Neural progenitor cell (in vitro differentiated cells): ENCODE measurements around the gene CCDC149. TPM values are rescaled to one million over a fixed set of nuclear protein-coding genes. Genes with fewer than 3 reads are reported as not detected.

Experiments used
- DNase-seq: peaks from one replicate; pipeline ENCODE4 v3.0.0-alpha.2; 2016; ENCODE audit warnings: low spot score
- H2AFZ ChIP-seq: fragments of 200-600 bp; sonication (generic); replicated peaks from 2 replicates; pipeline ENCODE4 v1.6.1; 2016; ENCODE audit warnings: antibody characterized with exemption
- H3F3A ChIP-seq: fragments of 200-600 bp; sonication (generic); 2 replicates; pipeline ENCODE4 v1.6.1; 2016; ENCODE audit warnings: antibody characterized with exemption, low read depth
- H3K27ac ChIP-seq: fragments of 200-600 bp; sonication (generic); 2 replicates; pipeline ENCODE4 v1.5.1; 2016; ENCODE audit warnings: mild to moderate bottlenecking
- H3K27me3 ChIP-seq: fragments of 200-600 bp; sonication (generic); 2 replicates; pipeline ENCODE4 v1.6.1; 2016; ENCODE audit warnings: mild to moderate bottlenecking, moderate library complexity
- H3K36me3 ChIP-seq: fragments of 200-600 bp; sonication (generic); 2 replicates; pipeline ENCODE4 v1.5.1; 2016
- H3K4me1 ChIP-seq: fragments of 200-600 bp; sonication (generic); 2 replicates; pipeline ENCODE4 v1.6.1; 2016; ENCODE audit warnings: mixed run types
- H3K4me2 ChIP-seq: fragments of 200-600 bp; sonication (generic); 2 replicates; pipeline ENCODE4 v1.6.1; 2016
- H3K4me3 ChIP-seq: fragments of 200-600 bp; sonication (generic); 2 replicates; pipeline ENCODE4 v1.5.1; 2016
- H3K79me2 ChIP-seq: fragments of 200-600 bp; sonication (generic); 2 replicates; pipeline ENCODE4 v1.6.1; 2016; ENCODE audit warnings: low read depth
- H3K9ac ChIP-seq: fragments of 200-600 bp; sonication (generic); 2 replicates; pipeline ENCODE4 v1.6.1; 2016
- H3K9me3 ChIP-seq: fragments of 200-600 bp; sonication (generic); 2 replicates; pipeline ENCODE4 v1.5.1; 2016; ENCODE audit warnings: low read depth
- H4K20me1 ChIP-seq: fragments of 200-600 bp; sonication (generic); 2 replicates; pipeline ENCODE4 v1.6.1; 2016; ENCODE audit warnings: low read depth
- H3K27ac Mint-ChIP-seq: 3 replicates; pipeline ENCODE4 v1.8.0; 2021; ENCODE audit warnings: mixed read lengths
- H3K27me3 Mint-ChIP-seq: 2 replicates; pipeline ENCODE4 v1.8.0; 2022; ENCODE audit warnings: low read depth, mild to moderate bottlenecking, inconsistent platforms, moderate library complexity, mixed read lengths; ENCODE audit not compliant: insufficient read depth
- H3K36me3 Mint-ChIP-seq: 3 replicates; pipeline ENCODE4 v1.8.0; 2021; ENCODE audit warnings: mixed read lengths
- H3K4me1 Mint-ChIP-seq: 3 replicates; pipeline ENCODE4 v1.8.0; 2021; ENCODE audit warnings: mixed read lengths
- H3K4me3 Mint-ChIP-seq: 3 replicates; pipeline ENCODE4 v1.8.0; 2021; ENCODE audit warnings: mild to moderate bottlenecking, moderate library complexity, mixed read lengths
- H3K9me3 Mint-ChIP-seq: 3 replicates; pipeline ENCODE4 v1.8.0; 2020; ENCODE audit warnings: mixed read lengths
- EZH2 ChIP-seq: fragments of 200-600 bp; sonication (generic); IDR thresholded peaks from 2 replicates; pipeline ENCODE4 v1.6.1; 2017; ENCODE audit warnings: antibody characterized with exemption, mild to moderate bottlenecking, moderate library complexity
- EZH2phosphoT487 ChIP-seq: fragments of 200-600 bp; sonication (generic); IDR thresholded peaks from 2 replicates; pipeline ENCODE4 v1.6.1; 2017; ENCODE audit warnings: antibody characterized with exemption
- total RNA-seq: library from RNA; depleted of rRNA; stranded (reverse); fragments of >200 nt; gene quantifications from 2 replicates; pipeline ENCODE4 v1.2.3, GENCODE V29; 2015; ENCODE audit warnings: low replicate concordance
- TF ChIP-seq, protein P1 (sequence below): fragments of 200-600 bp; sonication (generic); IDR thresholded peaks from 2 replicates; pipeline ENCODE4 v1.5.1; 2017; ENCODE audit warnings: antibody characterized with exemption, mild to moderate bottlenecking

CCDC149 gene
- total RNA-seq, 1 donor from 2014 or later: 3.4 TPM

DNA sequence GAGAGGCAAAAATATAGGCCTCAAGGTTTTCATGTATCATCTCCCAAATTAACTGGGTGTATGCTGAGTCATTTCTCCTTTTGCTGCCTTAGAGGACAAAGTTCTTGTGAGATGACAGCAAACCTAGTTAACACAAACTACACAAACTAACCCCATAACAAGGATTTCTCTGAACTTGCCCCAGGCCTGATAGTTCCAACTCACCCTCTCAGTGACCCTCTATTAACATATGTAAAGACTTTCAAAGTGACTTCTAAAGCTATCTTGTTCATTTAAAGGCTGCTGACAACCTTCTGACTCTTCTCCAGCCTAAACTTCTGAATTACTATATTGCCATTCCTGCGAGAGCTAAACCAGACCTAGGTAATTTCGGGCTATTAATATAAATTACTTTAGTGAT is 43.2 kb upstream of the CCDC149 start:
- TF ChIP-seq EZH2phosphoT487 (no peak), EZH2 (no peak)
- TF ChIP-seq, protein P1, sequence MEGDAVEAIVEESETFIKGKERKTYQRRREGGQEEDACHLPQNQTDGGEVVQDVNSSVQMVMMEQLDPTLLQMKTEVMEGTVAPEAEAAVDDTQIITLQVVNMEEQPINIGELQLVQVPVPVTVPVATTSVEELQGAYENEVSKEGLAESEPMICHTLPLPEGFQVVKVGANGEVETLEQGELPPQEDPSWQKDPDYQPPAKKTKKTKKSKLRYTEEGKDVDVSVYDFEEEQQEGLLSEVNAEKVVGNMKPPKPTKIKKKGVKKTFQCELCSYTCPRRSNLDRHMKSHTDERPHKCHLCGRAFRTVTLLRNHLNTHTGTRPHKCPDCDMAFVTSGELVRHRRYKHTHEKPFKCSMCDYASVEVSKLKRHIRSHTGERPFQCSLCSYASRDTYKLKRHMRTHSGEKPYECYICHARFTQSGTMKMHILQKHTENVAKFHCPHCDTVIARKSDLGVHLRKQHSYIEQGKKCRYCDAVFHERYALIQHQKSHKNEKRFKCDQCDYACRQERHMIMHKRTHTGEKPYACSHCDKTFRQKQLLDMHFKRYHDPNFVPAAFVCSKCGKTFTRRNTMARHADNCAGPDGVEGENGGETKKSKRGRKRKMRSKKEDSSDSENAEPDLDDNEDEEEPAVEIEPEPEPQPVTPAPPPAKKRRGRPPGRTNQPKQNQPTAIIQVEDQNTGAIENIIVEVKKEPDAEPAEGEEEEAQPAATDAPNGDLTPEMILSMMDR: no peak
- H3K4me3 ChIP-seq: no peak overlapping the region
- Mint-ChIP-seq H3K4me1 (no peaks in the 10 kb centered on the region), H3K36me3 (no peaks in the 10 kb centered on the region), H3K27ac (no peak overlapping the region), H3K27me3 (no peaks in the 10 kb centered on the region), H3K9me3 (peaks cover 5% of the 10 kb centered on the region), H3K4me3 (no peak overlapping the region)
- DNase-seq: no peak
- no peak overlapping the region for H3K4me2 ChIP-seq
- H3K79me2 ChIP-seq: no peaks in the 10 kb centered on the region
- no peaks in the 10 kb centered on the region for H3K27me3 ChIP-seq
- H3F3A ChIP-seq: no peaks in the 10 kb centered on the region
- H3K4me1 ChIP-seq: peaks cover 6% of the 10 kb centered on the region
- no peak overlapping the region for H3K27ac ChIP-seq
- H3K9me3 ChIP-seq: no peaks in the 10 kb centered on the region
- H2AFZ ChIP-seq: no peak overlapping the region
- no peaks in the 10 kb centered on the region for H4K20me1 ChIP-seq
- H3K36me3 ChIP-seq: no peaks in the 10 kb centered on the region
- no peak overlapping the region for H3K9ac ChIP-seq

DNA sequence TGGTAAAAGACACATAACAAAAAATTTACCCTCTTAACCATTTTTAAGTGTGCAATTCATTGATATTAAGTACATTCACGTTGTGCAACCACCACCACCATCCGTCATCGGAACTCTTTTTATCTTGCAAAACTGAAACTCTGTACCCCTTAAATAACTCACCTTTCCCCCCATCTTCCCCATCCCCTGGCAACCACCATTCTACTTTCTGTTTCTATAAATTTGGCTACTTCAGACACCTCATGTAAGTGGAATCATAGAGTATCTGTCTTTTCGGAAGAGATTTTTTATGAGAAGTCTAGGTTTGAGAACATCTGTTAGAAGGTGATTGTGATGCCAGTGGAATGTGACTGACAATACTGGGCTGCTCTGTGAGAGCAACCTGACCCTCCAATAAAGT is 39.8 kb upstream of the CCDC149 start:
- no peaks in the 10 kb centered on the region for H3K36me3 ChIP-seq
- no peaks in the 10 kb centered on the region for H3F3A ChIP-seq
- H2AFZ ChIP-seq: no peak overlapping the region
- H3K4me3 ChIP-seq: no peak overlapping the region
- Mint-ChIP-seq H3K27ac (no peak overlapping the region), H3K9me3 (peaks cover 9% of the 10 kb centered on the region), H3K4me1 (peaks cover 16% of the 10 kb centered on the region), H3K4me3 (no peak overlapping the region), H3K27me3 (peaks cover 3% of the 10 kb centered on the region), H3K36me3 (no peaks in the 10 kb centered on the region)
- DNase-seq: no peak
- no peaks in the 10 kb centered on the region for H4K20me1 ChIP-seq
- no peak overlapping the region for H3K27ac ChIP-seq
- no peak overlapping the region for H3K9ac ChIP-seq
- no peaks in the 10 kb centered on the region for H3K27me3 ChIP-seq
- peaks cover 6% of the 10 kb centered on the region for H3K4me1 ChIP-seq
- no peak overlapping the region for H3K4me2 ChIP-seq
- H3K79me2 ChIP-seq: no peaks in the 10 kb centered on the region
- TF ChIP-seq EZH2phosphoT487 (no peak), EZH2 (no peak)
- TF ChIP-seq, protein P1: no peak
- no peaks in the 10 kb centered on the region for H3K9me3 ChIP-seq

DNA sequence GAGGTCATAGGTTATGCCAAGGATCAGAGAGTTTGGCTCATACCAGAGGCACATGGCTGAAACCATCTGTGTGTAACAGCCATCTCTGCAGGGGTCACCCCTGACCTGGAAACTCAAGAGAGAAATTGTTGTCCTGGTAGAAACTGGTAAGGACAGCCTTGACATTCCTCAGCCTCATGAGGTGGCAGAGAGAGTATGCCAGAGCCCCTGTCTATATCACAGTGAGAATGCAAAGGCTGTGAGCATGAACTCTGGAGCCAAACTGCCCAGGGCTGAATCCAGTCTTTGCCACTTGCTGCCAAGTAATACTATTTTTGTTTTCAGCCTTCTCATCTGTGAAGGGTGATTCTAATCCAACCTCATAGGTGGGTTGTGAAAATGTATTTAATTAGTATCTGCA is 37.1 kb upstream of the CCDC149 start:
- Histone ChIP-seq H3F3A (no peaks in the 10 kb centered on the region), H3K79me2 (no peaks in the 10 kb centered on the region), H3K4me2 (no peak overlapping the region), H2AFZ (no peak overlapping the region), H3K27ac (no peak overlapping the region), H3K27me3 (no peaks in the 10 kb centered on the region), H3K4me3 (no peak overlapping the region), H3K36me3 (no peaks in the 10 kb centered on the region), H3K4me1 (peaks cover 6% of the 10 kb centered on the region), H4K20me1 (no peaks in the 10 kb centered on the region), H3K9ac (no peak overlapping the region), H3K9me3 (no peaks in the 10 kb centered on the region)
- DNase-seq: no peak
- Mint-ChIP-seq H3K27ac (no peak overlapping the region), H3K36me3 (no peaks in the 10 kb centered on the region), H3K27me3 (peaks cover 3% of the 10 kb centered on the region), H3K4me1 (peaks cover 16% of the 10 kb centered on the region), H3K9me3 (peaks cover 9% of the 10 kb centered on the region), H3K4me3 (no peak overlapping the region)
- no peak for TF ChIP-seq EZH2phosphoT487
- TF ChIP-seq, protein P1: no peak
- no peak for TF ChIP-seq EZH2

DNA sequence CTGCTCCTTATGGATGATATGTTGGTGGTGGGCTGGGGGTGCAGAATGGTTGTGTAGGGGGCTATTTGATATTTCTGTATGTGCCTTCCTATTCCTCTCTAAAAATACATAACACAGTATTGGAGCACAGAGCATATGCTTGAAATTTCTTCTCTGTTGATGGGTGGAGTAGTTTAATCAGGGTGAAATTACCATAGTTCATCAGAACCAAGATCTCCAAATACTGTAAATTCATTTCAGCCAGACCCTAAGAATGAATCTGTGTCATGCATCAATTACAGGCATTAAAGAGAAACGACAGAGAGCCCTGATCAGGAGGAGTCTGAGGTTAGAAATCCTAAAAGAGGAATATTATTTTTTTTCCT is 25.1 kb upstream of the CCDC149 start:
- H3K27me3 ChIP-seq: no peaks in the 10 kb centered on the region
- Mint-ChIP-seq H3K27ac (no peak overlapping the region), H3K36me3 (peaks cover 4% of the 10 kb centered on the region), H3K4me3 (no peak overlapping the region), H3K27me3 (peaks cover 2% of the 10 kb centered on the region), H3K9me3 (peaks cover 23% of the 10 kb centered on the region), H3K4me1 (peaks cover 1% of the 10 kb centered on the region)
- H3K9me3 ChIP-seq: no peaks in the 10 kb centered on the region
- no peak overlapping the region for H3K4me2 ChIP-seq
- H3K9ac ChIP-seq: no peak overlapping the region
- H3K27ac ChIP-seq: no peak overlapping the region
- H4K20me1 ChIP-seq: no peaks in the 10 kb centered on the region
- no peaks in the 10 kb centered on the region for H3K4me1 ChIP-seq
- H3K79me2 ChIP-seq: no peaks in the 10 kb centered on the region
- DNase-seq: no peak
- no peaks in the 10 kb centered on the region for H3K36me3 ChIP-seq
- no peak overlapping the region for H2AFZ ChIP-seq
- H3F3A ChIP-seq: no peaks in the 10 kb centered on the region
- no peak overlapping the region for H3K4me3 ChIP-seq
- TF ChIP-seq EZH2: no peak
- no peak for TF ChIP-seq EZH2phosphoT487
- TF ChIP-seq, protein P1: no peak
